Right ventricle myocardium superior (tissue), 1 donor: ENCODE data around the gene TRIM28. TPM values are rescaled to one million over a fixed set of nuclear protein-coding genes. Genes with fewer than 3 reads are reported as not detected.

Experiments used
- ATAC-seq: fragments of 200-7000 bp; cut with Tn5 transposase; one replicate; pipeline ENCODE4 v1.9.1; 2020; ENCODE audit warnings: mild to moderate bottlenecking; ENCODE audit not compliant: poor library complexity
- DNase-seq: peaks from one replicate; pipeline ENCODE4 v3.0.0-alpha.2; 2020
- intact Hi-C: fragments of 100-400 bp; cut with DNase I; formaldehyde crosslinking; loops from one replicate; pipeline ENCODE4 v1.11.2; 2022
- total RNA-seq: library from RNA; stranded (reverse); fragmentation: NEBNext Ultra II Directional; extraction: Animal tissue kit (Norgen Biotek cat#: 25700); gene quantifications from one replicate; pipeline ENCODE4 v1.2.1, GENCODE V29; 2021
- donor health status: DM: no; HTN: yes; CAD: no; lungs with severe emphysema.

Gene TRIM28
- total RNA-seq, 1 donor from 2014 or later, result 132 TPM

- intact Hi-C loops, result no loop called here
- DNase-seq (no peak), ATAC-seq (no peak)
Observed at GRCh38 chr19:58557221-58558065, 13.6 kb downstream of the TRIM28 start.

GRCh38 chr19:58558066-58558622, 14.3 kb downstream of the TRIM28 start, which contains the start of gene UBE2M:
UBE2M (minus strand) TSS chr19:58558611; CDS start chr19:58558381, 230 bp downstream.
- DNase-seq (peak; percentile 81), ATAC-seq (no peak)
- intact Hi-C loops, result no loop called here

DNA sequence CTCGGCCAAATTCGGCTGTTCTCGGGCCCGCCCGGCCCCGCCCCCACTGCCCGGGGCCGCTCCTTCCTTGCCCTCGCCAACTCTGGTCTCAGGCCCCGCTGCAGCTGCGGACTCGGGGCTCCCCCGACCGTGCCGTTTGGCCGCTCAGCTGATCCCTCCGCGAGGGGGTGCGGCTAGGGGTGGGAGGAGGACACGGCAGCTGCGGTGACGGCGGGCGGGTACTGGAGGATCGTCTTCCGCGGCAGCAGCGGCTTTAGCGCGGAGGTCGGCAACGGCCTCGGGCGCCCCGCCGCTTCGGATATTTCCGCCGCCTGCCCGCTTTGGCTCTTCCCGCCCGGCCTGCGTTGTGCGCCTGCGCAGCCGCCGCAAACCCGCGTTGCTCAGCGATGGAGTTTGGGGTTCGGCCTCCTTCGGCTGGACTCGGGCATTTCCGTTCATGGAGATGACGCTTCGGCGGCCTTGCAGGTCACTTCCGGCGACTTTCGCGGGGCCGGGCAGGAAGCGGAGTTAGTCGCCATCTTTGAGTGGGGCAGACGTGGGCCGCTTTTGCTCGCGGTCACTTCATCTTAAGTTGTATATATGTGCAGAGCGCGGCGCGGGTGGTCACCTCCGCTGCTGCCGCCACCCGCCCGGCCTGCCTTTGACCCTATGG, 14.9 kb downstream of the TRIM28 start:
- DNase-seq, result peak; percentile 99
- intact Hi-C loops, result no loop called here
- peak; percentile 85 for ATAC-seq

GRCh38 chr19:58559275-58560006, 15.6 kb downstream of the TRIM28 start:
- peak; percentile 94 for DNase-seq
- ATAC-seq, result peak; percentile 65
- intact Hi-C loops, result no loop called here

DNA sequence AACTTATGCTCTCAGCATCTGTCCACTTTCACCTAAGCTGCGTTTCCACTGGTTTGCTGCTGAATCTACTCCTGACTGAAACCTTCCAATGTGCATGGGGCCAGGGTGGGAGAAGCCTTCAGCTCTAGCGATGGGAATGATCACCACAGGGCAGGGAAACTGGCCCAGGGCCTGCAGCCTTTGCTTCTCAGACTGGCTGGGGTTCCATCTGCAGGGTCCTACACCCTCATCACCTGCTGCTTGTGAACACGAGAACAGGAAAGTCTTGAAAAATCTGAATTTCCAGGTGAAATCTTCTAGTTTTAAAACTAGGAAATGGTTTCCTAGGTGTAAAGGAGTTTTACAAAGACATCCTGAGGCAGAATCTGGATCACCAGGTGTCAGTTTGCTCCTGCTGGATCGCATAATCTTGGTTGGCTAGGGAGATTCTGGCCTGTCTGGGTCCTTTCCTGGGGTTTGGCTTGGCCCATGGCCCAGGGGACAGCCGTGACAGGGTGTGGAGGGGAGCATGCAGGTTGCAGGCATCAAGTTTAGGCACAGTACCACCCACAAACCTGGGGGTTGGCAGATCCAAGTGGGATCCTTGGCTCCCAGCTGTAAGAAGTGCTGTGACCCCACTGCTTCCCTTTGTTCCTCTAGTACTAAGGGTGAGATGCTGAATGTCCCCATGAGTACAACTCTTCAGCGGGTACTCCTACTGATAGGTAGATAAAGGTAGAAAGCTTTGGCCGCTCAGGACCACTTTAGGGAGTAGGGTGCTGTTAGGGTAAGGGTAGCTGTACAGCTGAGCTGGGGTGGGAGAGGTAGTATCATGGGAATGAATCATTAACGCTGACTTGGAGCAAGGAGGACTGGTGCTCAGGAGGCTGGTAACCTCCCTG, 16.4 kb downstream of the TRIM28 start:
- DNase-seq (no peak), ATAC-seq (no peak)
- intact Hi-C loops, result no loop called here

- DNase-seq (no peak), ATAC-seq (no peak)
- intact Hi-C loops, result no loop called here
Observed at GRCh38 chr19:58560921-58561320, 17.1 kb downstream of the TRIM28 start.

GRCh38 chr19:58561373-58562121, 17.7 kb downstream of the TRIM28 start:
- ATAC-seq (no peak), DNase-seq (no peak)
- intact Hi-C loops, result no loop called here

DNA sequence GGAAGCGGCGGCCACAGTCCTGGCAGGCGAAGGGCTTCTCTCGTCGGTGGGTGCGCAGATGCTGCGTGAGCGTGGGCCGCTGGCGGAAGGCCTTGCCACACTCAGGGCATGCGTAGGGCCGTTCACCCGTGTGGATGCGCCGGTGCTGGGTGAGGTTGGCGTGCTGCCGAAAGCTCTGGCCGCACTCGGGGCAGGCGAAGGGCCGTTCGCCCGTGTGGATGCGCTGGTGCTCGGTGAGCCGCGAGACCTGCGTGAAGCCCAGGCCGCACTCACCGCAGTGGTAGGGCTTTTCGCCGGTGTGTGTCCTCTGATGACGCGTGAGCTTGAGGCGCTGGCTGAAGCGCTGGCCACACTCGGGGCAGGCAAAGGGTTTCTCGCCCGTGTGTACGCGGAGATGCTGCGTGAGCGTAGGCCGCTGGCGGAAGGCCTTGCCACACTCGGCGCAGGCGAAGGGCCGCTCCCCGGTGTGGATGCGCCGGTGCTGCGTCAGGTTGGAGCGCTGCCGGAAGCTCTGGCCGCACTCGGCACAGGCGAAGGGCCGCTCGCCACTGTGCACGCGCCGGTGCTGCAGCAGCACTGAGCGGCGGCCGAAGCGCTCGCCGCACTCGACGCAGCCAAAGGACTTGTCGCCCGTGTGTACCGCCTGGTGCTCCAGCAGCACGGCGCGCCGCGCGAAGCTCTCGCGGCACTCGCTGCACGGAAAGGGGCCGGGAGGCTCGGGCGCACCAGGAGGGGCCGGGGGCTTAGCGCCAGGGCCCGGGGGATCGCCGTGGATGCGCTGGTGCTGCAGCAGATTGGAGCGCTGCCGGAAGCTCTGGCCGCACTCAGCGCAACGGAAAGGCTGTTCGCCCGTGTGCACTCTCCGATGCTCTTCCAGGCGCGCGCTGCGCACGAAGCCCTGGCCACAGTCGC, 18.5 kb downstream of the TRIM28 start:
- DNase-seq (no peak), ATAC-seq (peak; percentile 1)
- intact Hi-C loops, result no loop called here

GRCh38 chr19:58563034-58563573, 19.2 kb downstream of the TRIM28 start:
- no peak for ATAC-seq
- DNase-seq, result no peak
- intact Hi-C loops, result no loop called here

GRCh38 chr19:58563823-58564222, 20.0 kb downstream of the TRIM28 start:
- DNase-seq, result no peak
- no peak for ATAC-seq
- intact Hi-C loops, result no loop called here

DNA sequence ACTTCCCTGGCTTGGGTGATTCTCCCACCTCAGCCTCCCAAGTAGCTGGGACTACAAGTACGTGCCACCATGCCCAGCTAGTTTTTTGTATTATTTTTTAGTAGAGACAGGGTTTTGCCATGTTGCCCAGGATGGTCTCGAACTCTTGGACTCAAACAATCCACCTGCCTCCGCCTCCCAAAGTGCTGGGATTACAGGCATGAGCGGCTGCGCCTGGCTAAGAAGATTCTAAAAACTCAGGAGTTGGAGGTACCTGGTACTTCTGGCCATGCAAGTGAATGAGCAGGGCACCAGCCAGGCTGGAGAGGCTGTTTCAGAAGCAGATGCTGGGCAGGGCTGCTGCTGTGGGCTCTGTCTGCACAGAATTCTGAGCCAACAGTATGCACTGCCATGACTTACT, 23.1 kb downstream of the TRIM28 start:
- no peak for DNase-seq
- intact Hi-C loops, result no loop called here
- ATAC-seq, result no peak

- ATAC-seq (no peak), DNase-seq (no peak)
- intact Hi-C loops, result no loop called here
Observed at GRCh38 chr19:58568453-58569130, 24.7 kb downstream of the TRIM28 start.

GRCh38 chr19:58569191-58569942, 25.5 kb downstream of the TRIM28 start:
- intact Hi-C loops, result no loop called here
- DNase-seq (no peak), ATAC-seq (no peak)

DNA sequence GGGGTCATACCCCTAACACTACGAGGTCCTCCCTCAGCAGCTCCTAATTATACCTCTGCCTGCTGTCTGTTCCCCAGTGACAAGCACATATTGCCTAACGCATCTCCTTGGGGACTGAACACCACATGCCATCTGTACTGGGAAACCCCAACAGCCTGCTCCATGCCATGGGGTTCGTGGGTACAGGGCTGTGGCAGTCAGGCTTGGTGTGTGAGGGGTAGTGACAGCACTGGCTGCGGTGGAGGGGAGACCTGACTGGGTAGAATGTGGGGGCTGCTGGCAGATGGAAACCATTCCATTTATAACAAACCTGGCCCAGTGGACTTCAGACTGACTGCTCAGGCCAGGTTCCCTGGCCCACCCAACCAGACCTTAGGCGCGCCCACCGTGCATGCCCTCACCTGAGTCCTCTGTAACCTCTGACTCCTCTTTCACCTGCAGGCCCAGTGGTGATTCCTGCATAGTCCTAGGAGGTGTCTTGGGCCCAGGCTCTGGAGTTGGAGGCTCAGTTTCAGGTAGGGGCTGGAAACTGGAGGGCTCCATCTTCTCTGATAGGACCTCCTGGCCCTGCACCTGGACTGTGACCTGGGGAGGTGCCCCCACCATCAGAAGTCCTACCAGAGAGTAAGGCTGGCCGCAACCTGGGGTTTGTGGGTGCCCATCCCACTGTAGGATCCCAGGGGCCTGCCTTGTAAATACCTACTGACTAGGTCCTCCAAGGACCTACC, 26.2 kb downstream of the TRIM28 start:
- intact Hi-C loops, result no loop called here
- DNase-seq, result no peak
- ATAC-seq, result no peak
